Measurements from ENCODE around the gene THUMPD1.

DNA sequence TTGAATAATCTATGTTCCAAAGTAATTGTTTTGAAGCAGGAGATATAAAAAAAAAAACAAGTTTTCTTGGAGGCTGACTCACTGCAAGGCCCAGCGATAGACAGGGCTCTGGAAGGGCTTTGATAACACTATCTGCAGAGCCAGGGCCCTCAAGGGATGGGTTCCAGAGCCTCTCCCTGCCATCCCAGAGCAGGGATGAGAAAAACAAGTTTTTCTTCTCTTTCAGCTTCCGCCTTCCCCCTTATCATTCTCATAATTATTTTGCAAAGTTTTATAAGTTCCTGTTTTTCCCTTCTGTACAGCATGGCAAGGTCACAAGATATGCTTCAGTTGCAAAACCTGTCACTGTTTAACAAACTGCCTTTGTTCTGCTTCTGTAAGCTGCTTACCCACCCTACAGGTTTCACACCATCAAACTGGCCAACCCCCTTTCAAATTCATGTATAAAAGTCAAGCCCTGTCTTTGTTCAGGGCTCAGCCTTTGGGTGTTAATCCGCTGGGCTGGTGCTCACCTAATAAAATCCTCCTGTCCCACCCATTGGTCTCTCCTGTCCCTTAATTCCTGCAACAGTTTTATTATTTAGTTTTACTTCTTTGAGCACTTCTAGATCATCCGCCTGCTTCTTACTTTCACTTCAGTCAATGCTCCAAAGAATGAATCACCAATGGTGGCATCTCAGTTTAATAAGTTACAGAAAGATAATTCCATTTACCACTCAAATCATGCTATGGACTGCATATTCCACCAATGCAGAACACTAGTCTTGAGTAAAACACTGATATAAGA is 5.6 kb upstream of the THUMPD1 start:
- no peak for TF ChIP-seq EZH2 (IDR thresholded peaks at IDR 0.05; ENCODE audit: insufficient read depth, poor library complexity, severe bottlenecking)
- no peak for TF ChIP-seq EZH2phosphoT487 (IDR thresholded peaks at IDR 0.05; ENCODE audit: insufficient read depth, low read depth)
